ENCODE measurements around the gene LCN6.

- TF ChIP-seq POLR2A (IDR thresholded peaks at IDR 0.05) (no peak), CTCF (IDR thresholded peaks at IDR 0.05) (no peak), EP300 (IDR thresholded peaks at IDR 0.05) (no peak)
Measured at GRCh38 chr9:136720898-136721338, 27.4 kb downstream of the LCN6 start.
